ENCODE results near the gene NR3C1. TPM values are rescaled to one million over a fixed set of nuclear protein-coding genes. Genes with fewer than 3 reads are reported as not detected.

The NR3C1 gene
- polyA plus RNA-seq, 1 donor from 2014 or later, result 2.3 TPM

DNA sequence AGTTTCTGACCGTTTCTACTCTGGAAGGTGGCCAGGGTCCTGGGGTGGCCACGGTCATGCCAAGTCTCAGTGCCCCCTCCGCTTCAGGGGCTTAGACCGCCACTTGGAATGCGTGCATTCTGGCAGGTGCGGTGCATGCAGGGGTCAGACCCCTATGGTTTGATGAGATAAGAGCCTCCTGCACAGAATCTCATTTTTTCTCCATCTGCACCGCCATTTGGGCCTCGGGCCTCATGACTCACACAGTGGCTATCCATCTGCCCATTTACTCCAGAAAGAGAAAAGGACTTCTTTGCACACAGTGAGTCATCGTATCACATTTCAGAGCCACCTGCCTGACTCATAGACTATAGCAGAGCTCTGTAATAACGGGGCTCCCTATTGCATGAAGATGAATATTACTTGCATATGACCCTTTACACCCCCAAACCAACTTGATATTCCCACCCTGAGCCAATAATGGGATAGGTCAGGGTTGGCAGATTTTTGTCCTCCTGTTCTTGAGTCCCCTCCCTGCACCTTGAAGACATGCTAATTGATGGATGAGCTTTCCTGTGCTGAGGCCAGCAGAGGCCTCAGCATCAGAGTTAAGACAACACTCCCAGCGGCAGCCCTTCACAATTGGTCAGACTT, 157.4 kb downstream of the NR3C1 start:
- Histone ChIP-seq H3K9ac (ENCODE audit: low read length) (no peak overlapping the region), H3K4me3 (ENCODE audit: low read length) (no peak overlapping the region), H3F3A (ENCODE audit: insufficient read depth, low read length, poor library complexity, severe bottlenecking) (no peaks in the 10 kb centered on the region), H3K4me2 (ENCODE audit: low read length) (no peak overlapping the region), H4K20me1 (ENCODE audit: insufficient read depth) (no peaks in the 10 kb centered on the region), H3K9me3 (ENCODE audit: low read length) (no peaks in the 10 kb centered on the region), H2AFZ (ENCODE audit: low read depth, low read length) (no peak overlapping the region), H3K9me2 (ENCODE audit: insufficient read depth, low read length) (no peaks in the 10 kb centered on the region), H3K27me3 (ENCODE audit: insufficient read depth, low read depth, low read length) (no peaks in the 10 kb centered on the region), H3K79me2 (replicated peaks; ENCODE audit: insufficient read depth, low read length) (no peaks in the 10 kb centered on the region), H3K36me3 (ENCODE audit: insufficient read depth, low read length) (no peaks in the 10 kb centered on the region), H3K27ac (ENCODE audit: low read length) (no peak overlapping the region)
- TF ChIP-seq RAD21 (conservative IDR thresholded peaks at IDR 0.05), result no peak
- TF ChIP-seq, protein P1, sequence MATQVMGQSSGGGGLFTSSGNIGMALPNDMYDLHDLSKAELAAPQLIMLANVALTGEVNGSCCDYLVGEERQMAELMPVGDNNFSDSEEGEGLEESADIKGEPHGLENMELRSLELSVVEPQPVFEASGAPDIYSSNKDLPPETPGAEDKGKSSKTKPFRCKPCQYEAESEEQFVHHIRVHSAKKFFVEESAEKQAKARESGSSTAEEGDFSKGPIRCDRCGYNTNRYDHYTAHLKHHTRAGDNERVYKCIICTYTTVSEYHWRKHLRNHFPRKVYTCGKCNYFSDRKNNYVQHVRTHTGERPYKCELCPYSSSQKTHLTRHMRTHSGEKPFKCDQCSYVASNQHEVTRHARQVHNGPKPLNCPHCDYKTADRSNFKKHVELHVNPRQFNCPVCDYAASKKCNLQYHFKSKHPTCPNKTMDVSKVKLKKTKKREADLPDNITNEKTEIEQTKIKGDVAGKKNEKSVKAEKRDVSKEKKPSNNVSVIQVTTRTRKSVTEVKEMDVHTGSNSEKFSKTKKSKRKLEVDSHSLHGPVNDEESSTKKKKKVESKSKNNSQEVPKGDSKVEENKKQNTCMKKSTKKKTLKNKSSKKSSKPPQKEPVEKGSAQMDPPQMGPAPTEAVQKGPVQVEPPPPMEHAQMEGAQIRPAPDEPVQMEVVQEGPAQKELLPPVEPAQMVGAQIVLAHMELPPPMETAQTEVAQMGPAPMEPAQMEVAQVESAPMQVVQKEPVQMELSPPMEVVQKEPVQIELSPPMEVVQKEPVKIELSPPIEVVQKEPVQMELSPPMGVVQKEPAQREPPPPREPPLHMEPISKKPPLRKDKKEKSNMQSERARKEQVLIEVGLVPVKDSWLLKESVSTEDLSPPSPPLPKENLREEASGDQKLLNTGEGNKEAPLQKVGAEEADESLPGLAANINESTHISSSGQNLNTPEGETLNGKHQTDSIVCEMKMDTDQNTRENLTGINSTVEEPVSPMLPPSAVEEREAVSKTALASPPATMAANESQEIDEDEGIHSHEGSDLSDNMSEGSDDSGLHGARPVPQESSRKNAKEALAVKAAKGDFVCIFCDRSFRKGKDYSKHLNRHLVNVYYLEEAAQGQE (IDR thresholded peaks at IDR 0.05; ENCODE audit: borderline replicate concordance), result no peak
- TF ChIP-seq, protein P2, sequence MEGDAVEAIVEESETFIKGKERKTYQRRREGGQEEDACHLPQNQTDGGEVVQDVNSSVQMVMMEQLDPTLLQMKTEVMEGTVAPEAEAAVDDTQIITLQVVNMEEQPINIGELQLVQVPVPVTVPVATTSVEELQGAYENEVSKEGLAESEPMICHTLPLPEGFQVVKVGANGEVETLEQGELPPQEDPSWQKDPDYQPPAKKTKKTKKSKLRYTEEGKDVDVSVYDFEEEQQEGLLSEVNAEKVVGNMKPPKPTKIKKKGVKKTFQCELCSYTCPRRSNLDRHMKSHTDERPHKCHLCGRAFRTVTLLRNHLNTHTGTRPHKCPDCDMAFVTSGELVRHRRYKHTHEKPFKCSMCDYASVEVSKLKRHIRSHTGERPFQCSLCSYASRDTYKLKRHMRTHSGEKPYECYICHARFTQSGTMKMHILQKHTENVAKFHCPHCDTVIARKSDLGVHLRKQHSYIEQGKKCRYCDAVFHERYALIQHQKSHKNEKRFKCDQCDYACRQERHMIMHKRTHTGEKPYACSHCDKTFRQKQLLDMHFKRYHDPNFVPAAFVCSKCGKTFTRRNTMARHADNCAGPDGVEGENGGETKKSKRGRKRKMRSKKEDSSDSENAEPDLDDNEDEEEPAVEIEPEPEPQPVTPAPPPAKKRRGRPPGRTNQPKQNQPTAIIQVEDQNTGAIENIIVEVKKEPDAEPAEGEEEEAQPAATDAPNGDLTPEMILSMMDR (IDR thresholded peaks at IDR 0.05; ENCODE audit: poor library complexity, severe bottlenecking), result no peak
- TF ChIP-seq POLR2AphosphoS5 (IDR thresholded peaks at IDR 0.05), result no peak
- TF ChIP-seq SMC3 (conservative IDR thresholded peaks at IDR 0.05; ENCODE audit: poor library complexity), result no peak
- TF ChIP-seq EZH2 (IDR thresholded peaks at IDR 0.05; ENCODE audit: borderline replicate concordance, insufficient read depth, low read length, poor library complexity, severe bottlenecking), result no peak
- no peak for TF ChIP-seq EP300 (conservative IDR thresholded peaks at IDR 0.05; ENCODE audit: poor library complexity, severe bottlenecking)
- TF ChIP-seq MXI1 (conservative IDR thresholded peaks at IDR 0.05; ENCODE audit: poor library complexity, severe bottlenecking), result no peak
- TF ChIP-seq TAF1 (IDR thresholded peaks at IDR 0.05; ENCODE audit: low read depth), result no peak

DNA sequence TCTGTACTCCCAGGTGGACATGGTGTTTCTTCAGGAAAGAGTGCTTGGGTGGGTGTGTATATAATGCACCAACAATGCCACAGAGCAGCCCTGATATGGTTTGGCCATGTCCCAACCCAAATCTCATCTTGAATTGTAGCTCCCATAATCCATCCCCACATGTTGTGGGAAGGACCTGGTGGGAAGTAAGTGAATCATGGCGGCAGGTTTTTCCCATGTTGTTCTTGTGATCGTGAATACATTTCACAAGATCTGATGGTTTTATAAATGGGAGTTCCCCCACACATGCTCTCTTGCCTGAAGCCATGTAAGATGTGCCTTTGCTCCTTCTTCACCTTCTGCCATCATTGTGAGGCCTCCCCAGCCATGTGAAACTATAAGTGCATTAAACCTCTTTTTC, 158.5 kb downstream of the NR3C1 start:
- Histone ChIP-seq H3K9me2 (ENCODE audit: insufficient read depth, low read length) (no peaks in the 10 kb centered on the region), H3K27me3 (ENCODE audit: insufficient read depth, low read depth, low read length) (no peaks in the 10 kb centered on the region), H3K79me2 (replicated peaks; ENCODE audit: insufficient read depth, low read length) (no peaks in the 10 kb centered on the region), H3K9me3 (ENCODE audit: low read length) (no peaks in the 10 kb centered on the region), H4K20me1 (ENCODE audit: insufficient read depth) (no peaks in the 10 kb centered on the region), H3K27ac (ENCODE audit: low read length) (no peak overlapping the region), H3K4me2 (ENCODE audit: low read length) (no peak overlapping the region), H3K36me3 (ENCODE audit: insufficient read depth, low read length) (no peaks in the 10 kb centered on the region), H3K4me3 (ENCODE audit: low read length) (no peak overlapping the region), H3F3A (ENCODE audit: insufficient read depth, low read length, poor library complexity, severe bottlenecking) (no peaks in the 10 kb centered on the region), H2AFZ (ENCODE audit: low read depth, low read length) (no peak overlapping the region), H3K9ac (ENCODE audit: low read length) (no peak overlapping the region)
- TF ChIP-seq EZH2 (IDR thresholded peaks at IDR 0.05; ENCODE audit: borderline replicate concordance, insufficient read depth, low read length, poor library complexity, severe bottlenecking), result no peak

Measured in neural cell (in vitro differentiated cells).